Karpas-422 (cell line): ENCODE results near the gene CPD. TPM values are rescaled to one million over a fixed set of nuclear protein-coding genes. Genes with fewer than 3 reads are reported as not detected.
A peak's percentile ranks its signal among the peaks of the same experiment; 100 is the strongest.

Source experiments
- DNase-seq: peaks from one replicate; pipeline ENCODE4 v3.0.0-alpha.2; 2015
- H2AFZ ChIP-seq: fragments of 200-600 bp; sonication (generic); 2 replicates; pipeline ENCODE4 v1.6.1; 2014; ENCODE audit warnings: antibody characterized with exemption, low read length, mixed read lengths
- H3K27ac ChIP-seq: fragments of 200-600 bp; sonication (generic); 2 replicates; pipeline ENCODE4 v1.5.1; 2014; ENCODE audit warnings: mild to moderate bottlenecking, low read length, moderate library complexity
- H3K27me3 ChIP-seq: fragments of 200-600 bp; sonication (generic); 2 replicates; pipeline ENCODE4 v1.6.1; 2014; ENCODE audit warnings: low read length, mixed read lengths
- H3K36me3 ChIP-seq: fragments of 200-600 bp; sonication (generic); 2 replicates; pipeline ENCODE4 v1.6.1; 2014; ENCODE audit warnings: low read length, mixed read lengths; ENCODE audit not compliant: insufficient read depth
- H3K4me1 ChIP-seq: fragments of 200-600 bp; sonication (generic); 2 replicates; pipeline ENCODE4 v1.6.1; 2014; ENCODE audit warnings: mild to moderate bottlenecking, low read length, mixed read lengths
- H3K4me2 ChIP-seq: fragments of 200-600 bp; sonication (generic); 2 replicates; pipeline ENCODE4 v1.6.1; 2014; ENCODE audit warnings: low read length, low read depth, mild to moderate bottlenecking; ENCODE audit not compliant: poor library complexity, severe bottlenecking
- H3K4me3 ChIP-seq: fragments of 200-600 bp; sonication (generic); 2 replicates; pipeline ENCODE4 v1.5.1; 2014; ENCODE audit warnings: mild to moderate bottlenecking, antibody characterized with exemption, low read length, mixed read lengths
- H3K79me2 ChIP-seq: fragments of 200-600 bp; sonication (generic); 2 replicates; pipeline ENCODE4 v1.6.1; 2014; ENCODE audit warnings: mild to moderate bottlenecking, low read length, mixed read lengths
- H3K9ac ChIP-seq: fragments of 200-600 bp; sonication (generic); 2 replicates; pipeline ENCODE4 v1.6.0; 2014; ENCODE audit warnings: low read length
- H3K9me2 ChIP-seq: fragments of 200-600 bp; sonication (generic), shearing (Covaris generic); replicated peaks from 2 replicates; pipeline ENCODE4 v1.6.0; 2014; ENCODE audit warnings: mild to moderate bottlenecking, low read length, moderate library complexity; ENCODE audit not compliant: insufficient read depth
- H3K9me3 ChIP-seq: fragments of 300-700, 200-600 bp; sonication (generic); 2 replicates; pipeline ENCODE4 v1.6.1; 2014; ENCODE audit warnings: low read length, mixed read lengths
- H4K20me1 ChIP-seq: fragments of 200-600 bp; sonication (generic); 2 replicates; pipeline ENCODE4 v1.6.1; 2014; ENCODE audit warnings: mild to moderate bottlenecking, antibody characterized with exemption, low read length, low read depth; ENCODE audit not compliant: insufficient read depth
- total RNA-seq: library from RNA; depleted of rRNA; stranded (reverse); fragments of >200 nt; shearing (Covaris generic); gene quantifications from 2 replicates; pipeline ENCODE4 v1.2.3, GENCODE V29; 2014; ENCODE audit warnings: low replicate concordance

The CPD gene
- total RNA-seq, 1 experiment from 2014 or later = 18.4 TPM

GRCh38 chr17:30382345-30382744 is 3.6 kb downstream of the CPD start:
- Histone ChIP-seq H3K9me2 (no peaks in the 10 kb centered on the region), H3K27ac (no peak overlapping the region), H3K4me3 (no peak overlapping the region), H3K36me3 (peaks cover 4% of the 10 kb centered on the region; the same call in 1 of the 2 replicates), H3K4me1 (peaks cover 30% of the 10 kb centered on the region), H3K4me2 (no peak overlapping the region), H3K27me3 (no peaks in the 10 kb centered on the region), H2AFZ (no peak overlapping the region), H3K79me2 (no peaks in the 10 kb centered on the region), H3K9ac (no peak overlapping the region), H4K20me1 (peaks cover 28% of the 10 kb centered on the region), H3K9me3 (no peaks in the 10 kb centered on the region)
- no peak for DNase-seq

GRCh38 chr17:30388321-30389179 is 9.8 kb downstream of the CPD start:
- Histone ChIP-seq H3K4me2 (no peak overlapping the region), H2AFZ (no peak overlapping the region), H3K4me3 (no peak overlapping the region), H3K9me3 (no peaks in the 10 kb centered on the region), H3K27ac (no peak overlapping the region), H4K20me1 (no peaks in the 10 kb centered on the region), H3K9ac (no peak overlapping the region), H3K36me3 (peaks cover 4% of the 10 kb centered on the region; the same call in 1 of the 2 replicates), H3K4me1 (no peaks in the 10 kb centered on the region), H3K27me3 (no peaks in the 10 kb centered on the region), H3K79me2 (no peaks in the 10 kb centered on the region), H3K9me2 (no peaks in the 10 kb centered on the region)
- DNase-seq = no peak

GRCh38 chr17:30389756-30390300 is 11.1 kb downstream of the CPD start:
- Histone ChIP-seq H3K9ac (no peak overlapping the region), H3K36me3 (peaks cover 4% of the 10 kb centered on the region; the same call in 1 of the 2 replicates), H3K4me3 (no peak overlapping the region), H4K20me1 (no peaks in the 10 kb centered on the region), H3K27ac (no peak overlapping the region), H3K9me2 (no peaks in the 10 kb centered on the region), H3K27me3 (no peaks in the 10 kb centered on the region), H3K4me2 (no peak overlapping the region), H3K79me2 (no peaks in the 10 kb centered on the region), H3K4me1 (no peaks in the 10 kb centered on the region), H2AFZ (no peak overlapping the region), H3K9me3 (no peaks in the 10 kb centered on the region)
- no peak for DNase-seq

- no peak overlapping the region for H3K4me2 ChIP-seq
- H3K9me2 ChIP-seq = no peaks in the 10 kb centered on the region
- no peaks in the 10 kb centered on the region for H3K9me3 ChIP-seq
- no peaks in the 10 kb centered on the region for H3K79me2 ChIP-seq
- no peak overlapping the region for H3K9ac ChIP-seq
- H3K27me3 ChIP-seq = no peaks in the 10 kb centered on the region
- no peaks in the 10 kb centered on the region for H3K36me3 ChIP-seq
- no peak for DNase-seq
- 0 out of 2 replicates have a peak, but pooled peaks cover 6% of the 10 kb centered on the region for H4K20me1 ChIP-seq
- H3K4me3 ChIP-seq = no peak overlapping the region
- H3K27ac ChIP-seq = no peak overlapping the region
- H2AFZ ChIP-seq = no peak overlapping the region
- H3K4me1 ChIP-seq = no peaks in the 10 kb centered on the region
Observed at GRCh38 chr17:30391534-30391933, 12.8 kb downstream of the CPD start.

- no peaks in the 10 kb centered on the region for H3K27me3 ChIP-seq
- H3K4me2 ChIP-seq = no peak overlapping the region
- no peak overlapping the region for H3K4me3 ChIP-seq
- H2AFZ ChIP-seq = no peak overlapping the region
- H3K79me2 ChIP-seq = no peaks in the 10 kb centered on the region
- no peaks in the 10 kb centered on the region for H3K4me1 ChIP-seq
- no peak overlapping the region for H3K9ac ChIP-seq
- H3K27ac ChIP-seq = no peak overlapping the region
- no peaks in the 10 kb centered on the region for H3K9me3 ChIP-seq
- H4K20me1 ChIP-seq = 0 out of 2 replicates have a peak, but pooled peaks cover 6% of the 10 kb centered on the region
- no peaks in the 10 kb centered on the region for H3K36me3 ChIP-seq
- no peak for DNase-seq
- H3K9me2 ChIP-seq = no peaks in the 10 kb centered on the region
Observed at GRCh38 chr17:30393491-30393890, 14.8 kb downstream of the CPD start.

GRCh38 chr17:30393911-30394867 is 15.5 kb downstream of the CPD start:
- H3K79me2 ChIP-seq = no peaks in the 10 kb centered on the region
- no peaks in the 10 kb centered on the region for H3K27me3 ChIP-seq
- H3K9me3 ChIP-seq = no peaks in the 10 kb centered on the region
- no peak overlapping the region for H2AFZ ChIP-seq
- H3K27ac ChIP-seq = no peak overlapping the region
- no peak overlapping the region for H3K9ac ChIP-seq
- H4K20me1 ChIP-seq = 0 out of 2 replicates have a peak, but pooled peaks cover 6% of the 10 kb centered on the region
- no peak overlapping the region for H3K4me2 ChIP-seq
- H3K9me2 ChIP-seq = no peaks in the 10 kb centered on the region
- no peaks in the 10 kb centered on the region for H3K4me1 ChIP-seq
- no peak for DNase-seq
- no peak overlapping the region for H3K4me3 ChIP-seq
- no peaks in the 10 kb centered on the region for H3K36me3 ChIP-seq

GRCh38 chr17:30395398-30396022 is 16.8 kb downstream of the CPD start:
- H3K79me2 ChIP-seq = no peaks in the 10 kb centered on the region
- H2AFZ ChIP-seq = no peak overlapping the region
- peak; percentile 36 for DNase-seq

More at GRCh38 chr17:30395398-30396022, 16.8 kb downstream of the CPD start:
- no peaks in the 10 kb centered on the region for H3K9me3 ChIP-seq
- H3K36me3 ChIP-seq = no peaks in the 10 kb centered on the region
- H3K4me1 ChIP-seq = no peaks in the 10 kb centered on the region
- no peak overlapping the region for H3K9ac ChIP-seq
- no peak overlapping the region for H3K4me2 ChIP-seq
- no peaks in the 10 kb centered on the region for H3K27me3 ChIP-seq
- no peak overlapping the region for H3K4me3 ChIP-seq
- no peak overlapping the region for H3K27ac ChIP-seq
- no peaks in the 10 kb centered on the region for H3K9me2 ChIP-seq
- H4K20me1 ChIP-seq = 0 out of 2 replicates have a peak, but pooled peaks cover 6% of the 10 kb centered on the region
